IMR-90 (cell line): ENCODE measurements around the gene SLC49A4. TPM values are rescaled to one million over a fixed set of nuclear protein-coding genes. Genes with fewer than 3 reads are reported as not detected.

Experiments used
- ATAC-seq: fragments of 200-7000 bp; cut with Tn5 transposase; 2 replicates; pipeline ENCODE4 v1.9.1; 2020; ENCODE audit warnings: low read depth, mild to moderate bottlenecking, moderate library complexity
- BruUV-seq: library from RNA; stranded (reverse); fragments of 400-500 nt; replicated peaks from 2 replicates; lab custom pipeline; 2021; lab: Mats Ljungman, UMichigan
- CTCF ChIA-PET: fragments of 300-600 bp; formaldehyde crosslinking; extraction: SDS; loops from one replicate; lab custom pipeline; 2021; ENCODE audit warnings: antibody characterized with exemption; lab: Yijun Ruan, JAX
- POLR2A ChIA-PET: fragments of 300-600 bp; sonication (Branson Sonifier 250); formaldehyde crosslinking; loops from one replicate; lab custom pipeline; 2022; ENCODE audit warnings: antibody characterized with exemption; ENCODE audit not compliant: unreplicated experiment; lab: Charles Lee
- DNase-seq: peaks from one replicate; pipeline ENCODE4 v3.0.0; 2013
- H2AFZ ChIP-seq: replicated peaks from 2 replicates; pipeline ENCODE3; 2013; ENCODE audit warnings: low read length, mild to moderate bottlenecking; ENCODE audit not compliant: poor library complexity
- H2AK5ac ChIP-seq: 2 replicates; pipeline ENCODE4 v1.6.1; 2013; ENCODE audit warnings: low read depth, low read length, inconsistent platforms
- H2AK9ac ChIP-seq: replicated peaks from 2 replicates; pipeline ENCODE3; 2013; ENCODE audit warnings: mild to moderate bottlenecking, low read depth, low read length, moderate library complexity; ENCODE audit not compliant: poor library complexity
- H2BK120ac ChIP-seq: 2 replicates; pipeline ENCODE4 v1.6.1; 2013; ENCODE audit warnings: low read depth, low read length, inconsistent platforms
- H2BK15ac ChIP-seq: 3 replicates; pipeline ENCODE4 v1.6.1; 2013; ENCODE audit warnings: low read depth, low read length, inconsistent platforms
- H2BK20ac ChIP-seq: 2 replicates; pipeline ENCODE4 v1.6.1; 2013; ENCODE audit warnings: low read depth, mild to moderate bottlenecking, inconsistent platforms, low read length, moderate library complexity
- H2BK5ac ChIP-seq: 2 replicates; pipeline ENCODE4 v1.6.1; 2013; ENCODE audit warnings: mild to moderate bottlenecking, low read depth, low read length, inconsistent platforms; ENCODE audit not compliant: poor library complexity, severe bottlenecking
- H3K14ac ChIP-seq: replicated peaks from 2 replicates; pipeline ENCODE4 v1.6.1; 2013; ENCODE audit warnings: low read depth, low read length, inconsistent platforms
- H3K18ac ChIP-seq: 2 replicates; pipeline ENCODE4 v1.6.1; 2013; ENCODE audit warnings: low read depth, low read length, control low read depth
- H3K23ac ChIP-seq: 2 replicates; pipeline ENCODE4 v1.6.1; 2013; ENCODE audit warnings: low read depth, low read length, inconsistent platforms
- H3K27ac ChIP-seq: 2 replicates; pipeline ENCODE4 v1.5.1; 2013; ENCODE audit warnings: mild to moderate bottlenecking, control low read depth, low read length; ENCODE audit not compliant: insufficient read depth
- H3K27me3 ChIP-seq: 2 replicates; pipeline ENCODE4 v1.6.1; 2013; ENCODE audit warnings: low read length; ENCODE audit not compliant: control insufficient read depth, insufficient read depth
- H3K36me3 ChIP-seq: 2 replicates; pipeline ENCODE4 v1.6.1; 2013; ENCODE audit warnings: low read length, mixed read lengths; ENCODE audit not compliant: control insufficient read depth, insufficient read depth
- H3K4ac ChIP-seq: 2 replicates; pipeline ENCODE4 v1.6.1; 2013; ENCODE audit warnings: low read depth, low read length, inconsistent platforms
- H3K4me1 ChIP-seq: 2 replicates; pipeline ENCODE4 v1.6.1; 2013; ENCODE audit warnings: low read length, mixed read lengths; ENCODE audit not compliant: control insufficient read depth, insufficient read depth
- H3K4me2 ChIP-seq: 2 replicates; pipeline ENCODE4 v1.6.1; 2013; ENCODE audit warnings: low read depth, mild to moderate bottlenecking, control low read depth, low read length, moderate library complexity
- H3K4me3 ChIP-seq: 2 replicates; pipeline ENCODE4 v1.5.1; 2013; ENCODE audit warnings: low read depth, mild to moderate bottlenecking, control low read depth, low read length, moderate library complexity; ENCODE audit not compliant: insufficient read depth
- H3K56ac ChIP-seq: 2 replicates; pipeline ENCODE4 v1.6.1; 2013; ENCODE audit warnings: low read length, inconsistent platforms; ENCODE audit not compliant: insufficient read depth; ENCODE audit errors: extremely low read depth
- H3K79me1 ChIP-seq, 2 experiments: 2 replicates each; pipeline ENCODE4 v1.6.1; 2013; ENCODE audit warnings: low read length in 2 of 2, inconsistent platforms in 1 of 2, low read depth in 1 of 2
- H3K9ac ChIP-seq: 2 replicates; pipeline ENCODE4 v1.6.1; 2013; ENCODE audit warnings: low read depth, low read length, control low read depth
- H3K9me1 ChIP-seq: 2 replicates; pipeline ENCODE4 v1.6.1; 2013; ENCODE audit warnings: low read length, inconsistent platforms; ENCODE audit not compliant: insufficient read depth
- H3K9me3 ChIP-seq: 2 replicates; pipeline ENCODE4 v1.6.1; 2013; ENCODE audit warnings: low read length; ENCODE audit not compliant: control insufficient read depth, insufficient read depth
- H4K20me1 ChIP-seq: 2 replicates; pipeline ENCODE4 v1.6.1; 2013; ENCODE audit warnings: low read length, inconsistent platforms; ENCODE audit not compliant: insufficient read depth
- H4K5ac ChIP-seq: 2 replicates; pipeline ENCODE4 v1.6.1; 2013; ENCODE audit warnings: mild to moderate bottlenecking, low read depth, low read length, control low read depth
- H4K8ac ChIP-seq, 2 experiments: 2 replicates each; pipeline ENCODE4 v1.6.1; 2013; ENCODE audit warnings: low read depth in 2 of 2, low read length in 2 of 2, control low read depth in 1 of 2, inconsistent platforms in 1 of 2
- H4K91ac ChIP-seq: 2 replicates; pipeline ENCODE4 v1.6.1; 2013; ENCODE audit warnings: low read depth, low read length, inconsistent platforms; ENCODE audit not compliant: insufficient read depth
- BHLHE40 ChIP-seq: fragments of 150-350 bp; IDR thresholded peaks from 2 replicates; pipeline ENCODE4 v1.6.1; 2016; ENCODE audit warnings: mild to moderate bottlenecking, low read depth, low read length
- CEBPB ChIP-seq: IDR thresholded peaks from 2 replicates; pipeline ENCODE4 v1.6.1; 2012; ENCODE audit warnings: low read depth, low read length, improper control_type of control experiment
- CHD1 ChIP-seq: IDR thresholded peaks from 2 replicates; pipeline ENCODE4 v1.6.1; 2012; ENCODE audit warnings: low read depth, low read length, improper control_type of control experiment
- ELK1 ChIP-seq: fragments of 150-350 bp; IDR thresholded peaks from 2 replicates; pipeline ENCODE4 v1.6.1; 2016; ENCODE audit warnings: low read depth, mild to moderate bottlenecking, low read length, moderate library complexity, borderline replicate concordance
- FOS ChIP-seq: fragments of 150-350 bp; IDR thresholded peaks from 2 replicates; pipeline ENCODE4 v1.6.1; 2016; ENCODE audit warnings: low read depth, low read length
- MAFK ChIP-seq: IDR thresholded peaks from 2 replicates; pipeline ENCODE4 v1.6.1; 2012; ENCODE audit warnings: low read depth, low read length, improper control_type of control experiment
- MAZ ChIP-seq: IDR thresholded peaks from 2 replicates; pipeline ENCODE4 v1.6.1; 2012; ENCODE audit warnings: low read depth, mild to moderate bottlenecking, low read length, improper control_type of control experiment, moderate library complexity, borderline replicate concordance
- MXI1 ChIP-seq: IDR thresholded peaks from 2 replicates; pipeline ENCODE4 v1.6.1; 2012; ENCODE audit warnings: low read depth, mild to moderate bottlenecking, low read length, moderate library complexity, borderline replicate concordance
- NFE2L2 ChIP-seq: fragments of 150-350 bp; IDR thresholded peaks from 2 replicates; pipeline ENCODE4 v1.6.1; 2016; ENCODE audit warnings: low read depth, mild to moderate bottlenecking, low read length
- POLR2A ChIP-seq: IDR thresholded peaks from 2 replicates; pipeline ENCODE4 v1.6.1; 2012; ENCODE audit warnings: mild to moderate bottlenecking, low read depth, low read length
- RAD21 ChIP-seq: IDR thresholded peaks from 2 replicates; pipeline ENCODE4 v1.6.1; 2012; ENCODE audit warnings: low read length, improper control_type of control experiment
- RCOR1 ChIP-seq: IDR thresholded peaks from 2 replicates; pipeline ENCODE4 v1.6.1; 2012; ENCODE audit warnings: mild to moderate bottlenecking, low read length, improper control_type of control experiment; ENCODE audit not compliant: insufficient replicate concordance
- RFX5 ChIP-seq: IDR thresholded peaks from 2 replicates; pipeline ENCODE4 v1.8.0; 2012; ENCODE audit warnings: low read depth, mild to moderate bottlenecking, low read length, moderate library complexity
- SMC3 ChIP-seq: fragments of 150-350 bp; IDR thresholded peaks from 2 replicates; pipeline ENCODE4 v1.6.1; 2016; ENCODE audit warnings: low read depth, mild to moderate bottlenecking, antibody characterized with exemption, low read length, moderate library complexity
- WGBS, 2 experiments: methylation state at CpG; one replicate each; pipeline versions ENCODE4 v1.1.5 to v1.1.7; 2013; ENCODE audit warnings: missing lambda C conversion rate in 2 of 2; ENCODE audit not compliant: insufficient read length in 1 of 2; ENCODE audit errors: extremely low coverage in 2 of 2; 5-methylcytosine and 5-hydroxymethylcytosine counted together
- dilution Hi-C: fragments of 300-500 bp; cut with HindIII; formaldehyde crosslinking; loops from one replicate; pipeline ENCODE4 v1.14.3; 2018; ENCODE audit warnings: low sequenced_read_pairs; ENCODE audit not compliant: unreplicated experiment
- in situ Hi-C: fragments of 300-500 bp; cut with MboI; formaldehyde crosslinking; loops from 3 replicates; pipeline ENCODE4 v1.14.3; 2019; ENCODE audit warnings: low sequenced_read_pairs, inconsistent platforms, mixed read lengths
- intact Hi-C: fragments of 100-400 bp; cut with micrococcal nuclease; formaldehyde crosslinking; loops from 2 replicates; pipeline ENCODE4 v1.10.0; 2022
- polyA plus RNA-seq, 3 experiments: library from polyadenylated mRNA; depleted of rRNA; stranded (reverse); fragments of >200 nt; gene quantifications; 2 replicates each; pipeline ENCODE4 v1.2.3, GENCODE V29; 2012; ENCODE audit warnings: low replicate concordance in 1 of 3
- total RNA-seq: library from RNA; depleted of rRNA; stranded (reverse); fragments of >200 nt; gene quantifications from 2 replicates; pipeline ENCODE4 v1.2.3, GENCODE V29; 2012
- TF ChIP-seq, protein P1 (sequence below): conservative IDR thresholded peaks from 2 replicates; pipeline ENCODE4 v1.5.1; 2012; ENCODE audit warnings: mild to moderate bottlenecking, low read depth, low read length, improper control_type of control experiment
- TF ChIP-seq, protein P2 (sequence below): fragments of 150-350 bp; IDR thresholded peaks from 2 replicates; pipeline ENCODE4 v1.6.1; 2017; ENCODE audit warnings: mild to moderate bottlenecking, antibody characterized with exemption, low read length, low read depth

SLC49A4 gene
- total and polyA plus RNA-seq, 2 of the 4 experiments (the other 2 are of a cell fraction), result 6.5 to 6.8 TPM

DNA sequence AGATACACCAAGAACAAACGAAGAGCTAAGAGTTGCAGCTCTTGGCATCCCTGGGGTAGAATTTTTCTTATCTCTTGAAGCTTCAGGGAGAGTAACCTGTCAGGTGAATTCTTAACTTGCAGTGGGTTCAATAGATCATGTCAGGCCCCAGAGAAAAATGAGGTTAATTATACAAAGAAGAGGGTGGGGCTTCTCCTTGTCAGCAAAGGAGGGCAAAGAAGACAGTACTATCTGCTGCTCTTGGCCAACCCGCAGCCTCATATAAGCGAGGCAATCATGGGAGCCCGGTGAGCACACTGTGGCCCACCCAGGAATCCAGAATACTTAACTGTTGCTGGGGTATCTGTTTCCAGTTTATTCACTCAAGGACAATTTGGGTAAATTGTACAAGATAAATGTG lies 122.5 kb downstream of the SLC49A4 start:
- no TSS peak for BruUV-seq
- Histone ChIP-seq H3K23ac (no peak overlapping the region), H3K36me3 (no peaks in the 10 kb centered on the region), H3K4me3 (no peak overlapping the region), H3K9ac (no peak overlapping the region), H3K4ac (no peak overlapping the region), H4K20me1 (no peaks in the 10 kb centered on the region), H3K9me3 (no peaks in the 10 kb centered on the region; the same call in 1 of the 2 replicates), H3K79me1 (no peaks in the 10 kb centered on the region), H4K8ac (no peak overlapping the region), H3K18ac (no peak overlapping the region), H2AFZ (no peak overlapping the region), H2BK20ac (no peak overlapping the region), H3K4me2 (no peak overlapping the region), H2BK5ac (no peak overlapping the region), H3K9me1 (no peaks in the 10 kb centered on the region), H2AK5ac (no peak overlapping the region), H2BK15ac (no peak overlapping the region), H3K4me1 (no peaks in the 10 kb centered on the region), H3K27me3 (peaks cover 68% of the 10 kb centered on the region), H2BK120ac (no peak overlapping the region), H4K5ac (no peak overlapping the region), H3K14ac (no peak overlapping the region), H3K56ac (no peak overlapping the region), H3K27ac (no peak overlapping the region), H2AK9ac (no peak overlapping the region), H4K91ac (no peak overlapping the region)
- in situ Hi-C loops, result no loop called here
- TF ChIP-seq RFX5 (no peak), RCOR1 (no peak), CHD1 (no peak), MAFK (no peak), SMC3 (no peak), MAZ (no peak), RAD21 (no peak), POLR2A (no peak), CEBPB (no peak), NFE2L2 (no peak), FOS (no peak), MXI1 (no peak), BHLHE40 (no peak), ELK1 (no peak)
- TF ChIP-seq, protein P1, sequence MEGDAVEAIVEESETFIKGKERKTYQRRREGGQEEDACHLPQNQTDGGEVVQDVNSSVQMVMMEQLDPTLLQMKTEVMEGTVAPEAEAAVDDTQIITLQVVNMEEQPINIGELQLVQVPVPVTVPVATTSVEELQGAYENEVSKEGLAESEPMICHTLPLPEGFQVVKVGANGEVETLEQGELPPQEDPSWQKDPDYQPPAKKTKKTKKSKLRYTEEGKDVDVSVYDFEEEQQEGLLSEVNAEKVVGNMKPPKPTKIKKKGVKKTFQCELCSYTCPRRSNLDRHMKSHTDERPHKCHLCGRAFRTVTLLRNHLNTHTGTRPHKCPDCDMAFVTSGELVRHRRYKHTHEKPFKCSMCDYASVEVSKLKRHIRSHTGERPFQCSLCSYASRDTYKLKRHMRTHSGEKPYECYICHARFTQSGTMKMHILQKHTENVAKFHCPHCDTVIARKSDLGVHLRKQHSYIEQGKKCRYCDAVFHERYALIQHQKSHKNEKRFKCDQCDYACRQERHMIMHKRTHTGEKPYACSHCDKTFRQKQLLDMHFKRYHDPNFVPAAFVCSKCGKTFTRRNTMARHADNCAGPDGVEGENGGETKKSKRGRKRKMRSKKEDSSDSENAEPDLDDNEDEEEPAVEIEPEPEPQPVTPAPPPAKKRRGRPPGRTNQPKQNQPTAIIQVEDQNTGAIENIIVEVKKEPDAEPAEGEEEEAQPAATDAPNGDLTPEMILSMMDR, result no peak
- TF ChIP-seq, protein P2, sequence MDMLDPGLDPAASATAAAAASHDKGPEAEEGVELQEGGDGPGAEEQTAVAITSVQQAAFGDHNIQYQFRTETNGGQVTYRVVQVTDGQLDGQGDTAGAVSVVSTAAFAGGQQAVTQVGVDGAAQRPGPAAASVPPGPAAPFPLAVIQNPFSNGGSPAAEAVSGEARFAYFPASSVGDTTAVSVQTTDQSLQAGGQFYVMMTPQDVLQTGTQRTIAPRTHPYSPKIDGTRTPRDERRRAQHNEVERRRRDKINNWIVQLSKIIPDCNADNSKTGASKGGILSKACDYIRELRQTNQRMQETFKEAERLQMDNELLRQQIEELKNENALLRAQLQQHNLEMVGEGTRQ, result no peak
- WGBS, 2 experiments, result 40% methylated on average over 2 of the region's 4 CpGs; no CpG with 5 or more reads in 1 of the 2 experiments
- dilution Hi-C loops, result no loop called here
- ChIA-PET POLR2A (no interaction called here), CTCF (no interaction called here)
- DNase-seq, result no peak
- no peak for ATAC-seq
- intact Hi-C loops, result no loop called here
